CD4-positive, alpha-beta memory T cell (primary cell): ENCODE data around the gene PPDPF. TPM values are rescaled to one million over a fixed set of nuclear protein-coding genes. Genes with fewer than 3 reads are reported as not detected.

Experiments
- CTCF ChIA-PET: fragments of 350-600 bp; sonication (Branson Sonifier 250); formaldehyde crosslinking; loops from one replicate; lab custom pipeline; 2021; ENCODE audit warnings: inconsistent platforms; ENCODE audit not compliant: partially characterized antibody; lab: Charles Lee
- POLR2A ChIA-PET: fragments of 350-600 bp; sonication (Branson Sonifier 250); formaldehyde crosslinking; loops from one replicate; lab custom pipeline; 2021; ENCODE audit not compliant: partially characterized antibody; lab: Charles Lee
- DNase-seq, 5 donors: peaks; one replicate each; pipeline versions ENCODE4 v3.0.0 to v3.0.0-alpha.2; 2020 to 2022; ENCODE audit warnings: mixed read lengths in 1 of 5
- H3K27ac ChIP-seq: one replicate; pipeline ENCODE4 v1.7.0; 2013; ENCODE audit warnings: low read depth, low read length
- H3K27me3 ChIP-seq: 2 replicates; pipeline ENCODE4 v1.7.0; 2013; ENCODE audit warnings: mild to moderate bottlenecking, low read length, moderate library complexity; ENCODE audit not compliant: insufficient read depth
- H3K36me3 ChIP-seq: 2 replicates; pipeline ENCODE4 v1.7.0; 2013; ENCODE audit warnings: mild to moderate bottlenecking, low read length, moderate library complexity; ENCODE audit not compliant: insufficient read depth
- H3K4me1 ChIP-seq: 2 replicates; pipeline ENCODE4 v1.7.0; 2013; ENCODE audit warnings: mild to moderate bottlenecking, low read length, moderate library complexity; ENCODE audit not compliant: insufficient read depth
- H3K4me3 ChIP-seq, 2 donors: one replicate each; pipeline ENCODE4 v1.7.0; 2013; ENCODE audit warnings: low read length in 2 of 2, mild to moderate bottlenecking in 1 of 2
- H3K9me3 ChIP-seq, 2 donors: one replicate each; pipeline ENCODE4 v1.7.0; 2013; ENCODE audit warnings: low read length in 2 of 2, control low read depth in 1 of 2; ENCODE audit not compliant: control insufficient read depth in 1 of 2
- H3K27ac Mint-ChIP-seq, 7 donors: one replicate each; pipeline ENCODE4 v1.8.0; 2020 to 2021; ENCODE audit warnings: mixed read lengths in 7 of 7, mild to moderate bottlenecking in 6 of 7, inconsistent platforms in 3 of 7, moderate library complexity in 3 of 7
- H3K27me3 Mint-ChIP-seq, 2 donors: one replicate each; pipeline ENCODE4 v1.8.0; 2020 to 2021; ENCODE audit warnings: mixed read lengths in 2 of 2
- H3K36me3 Mint-ChIP-seq, 2 donors: one replicate each; pipeline ENCODE4 v1.8.0; 2020 to 2021; ENCODE audit warnings: mixed read lengths in 2 of 2, inconsistent platforms in 1 of 2, mild to moderate bottlenecking in 1 of 2
- H3K4me1 Mint-ChIP-seq, 4 donors: one replicate each; pipeline ENCODE4 v1.8.0; 2020 to 2021; ENCODE audit warnings: mixed read lengths in 4 of 4, mild to moderate bottlenecking in 1 of 4
- H3K4me3 Mint-ChIP-seq, 8 donors: one replicate each; pipeline ENCODE4 v1.8.0; 2020 to 2021; ENCODE audit warnings: mixed read lengths in 8 of 8, mild to moderate bottlenecking in 7 of 8, moderate library complexity in 6 of 8, inconsistent platforms in 3 of 8
- H3K9me3 Mint-ChIP-seq, 8 donors: one replicate each; pipeline ENCODE4 v1.8.0; 2020 to 2021; ENCODE audit warnings: mixed read lengths in 8 of 8, mild to moderate bottlenecking in 5 of 8, inconsistent platforms in 3 of 8, moderate library complexity in 1 of 8
- intact Hi-C: fragments of 100-400 bp; cut with micrococcal nuclease; formaldehyde crosslinking; loops from one replicate; pipeline ENCODE4 v1.15.1; 2023
- polyA plus RNA-seq, 2 donors: library from polyadenylated mRNA; unstranded; fragments of 300-500 nt; fragmentation: Illumina TruSeq; gene quantifications; one replicate each; pipeline ENCODE4 v1.2.3, GENCODE V29; 2021
- total RNA-seq, 2 experiments: library from RNA; stranded (reverse); gene quantifications; one replicate each; pipeline ENCODE4 v1.2.3, GENCODE V29; 2021

Gene PPDPF
- total and polyA plus RNA-seq, 4 experiments from 2014 or later, result 29.4 to 229 (median 180) TPM

GRCh38 chr20:63546256-63546955 is 25.8 kb downstream of the PPDPF start:
- Histone ChIP-seq H3K27ac (no peak overlapping the region), H3K4me1 (peaks cover 5% of the 10 kb centered on the region), H3K4me3 (no peak overlapping the region), H3K27me3 (no peaks in the 10 kb centered on the region), H3K36me3 (no peaks in the 10 kb centered on the region), H3K9me3 (no peaks in the 10 kb centered on the region)
- intact Hi-C loops, result no loop called here
- ChIA-PET POLR2A (no interaction called here), CTCF (interaction anchor here (0.9 kb wide), 1 partner anchor 9 kb away, joined by 3 read pairs; the partner anchor contains the start of gene PTK6)
- Mint-ChIP-seq H3K4me3 (no peak overlapping the region), H3K4me1 (peaks cover 3 to 14% (median 6%) of the 10 kb centered on the region in 4 donors), H3K36me3 (no peaks in the 10 kb centered on the region), H3K27ac (no peak overlapping the region), H3K27me3 (peaks cover 2 to 4% of the 10 kb centered on the region in 2 donors), H3K9me3 (no peaks in the 10 kb centered on the region)
- no peak for DNase-seq

- Histone ChIP-seq H3K27ac (no peak overlapping the region), H3K4me1 (peaks cover 8% of the 10 kb centered on the region), H3K4me3 (no peak overlapping the region), H3K27me3 (no peaks in the 10 kb centered on the region), H3K9me3 (no peaks in the 10 kb centered on the region), H3K36me3 (no peaks in the 10 kb centered on the region)
- DNase-seq, result no peak
- Mint-ChIP-seq H3K36me3 (no peaks in the 10 kb centered on the region), H3K27me3 (peaks cover 2 to 4% of the 10 kb centered on the region in 2 donors), H3K4me3 (no peak overlapping the region), H3K9me3 (no peaks in the 10 kb centered on the region), H3K4me1 (peaks cover 3 to 15% (median 8%) of the 10 kb centered on the region in 4 donors), H3K27ac (no peak overlapping the region)
- POLR2A ChIA-PET, result no interaction called here
- intact Hi-C loops, result no loop called here
- CTCF ChIA-PET, result interaction anchor here (0.9 kb wide), 1 partner anchor 10 kb away, joined by 3 read pairs; the partner anchor contains the start of gene PTK6
Measured at GRCh38 chr20:63546956-63547724, 26.6 kb downstream of the PPDPF start.

DNA sequence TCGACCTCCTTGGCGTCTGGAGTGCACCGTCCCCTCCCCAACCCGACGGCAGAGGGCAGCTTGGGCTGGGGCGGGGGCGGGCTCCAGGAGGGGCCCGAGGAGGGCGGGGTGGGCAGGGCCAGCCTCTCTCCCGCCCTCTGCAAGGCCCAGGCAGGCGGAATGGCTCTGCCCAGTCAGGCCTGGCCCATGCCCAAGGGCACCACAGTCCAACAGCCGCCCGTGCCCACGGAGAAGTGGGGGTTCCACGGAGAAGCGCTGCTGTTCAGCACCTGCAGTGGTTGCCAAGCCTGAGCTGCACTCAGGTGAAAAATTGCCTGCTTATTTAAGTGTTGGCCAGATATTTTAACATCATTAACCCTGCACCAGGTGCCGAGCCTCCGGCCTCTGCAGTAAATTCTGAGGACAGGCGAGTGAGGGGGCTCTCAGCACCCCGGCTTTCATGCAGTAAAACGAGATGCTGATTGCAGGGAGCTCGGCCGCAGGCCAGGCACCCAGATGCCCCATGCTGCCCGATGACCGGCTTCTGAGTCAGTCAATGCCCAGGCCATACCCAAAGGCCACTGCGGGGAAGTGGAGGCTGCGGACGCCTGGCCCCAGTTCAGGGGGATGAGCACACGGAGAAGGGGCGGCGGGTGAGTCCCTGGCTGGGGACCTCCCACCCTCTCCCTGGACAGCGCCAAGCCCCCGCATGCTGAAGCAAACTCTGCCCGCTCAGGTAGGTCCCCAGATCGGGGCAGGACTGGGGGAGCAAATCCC is 27.3 kb downstream of the PPDPF start, which contains the start of gene SRMS:
Gene SRMS (minus strand): TSS at position 25 of the 756 bp plus-strand sequence. CDS start 286 bp downstream, outside the sequence.
- DNase-seq, result no peak
- H3K27ac ChIP-seq, result no peak within 1 kb of the TSS
- H3K36me3 ChIP-seq, result no peaks in the 10 kb centered on the region
- Mint-ChIP-seq H3K9me3 (no peaks in the 10 kb centered on the region), H3K4me1 (peaks cover 8 to 23% (median 14%) of the 10 kb centered on the region in 4 donors), H3K27ac (peak within 1 kb of the TSS in 1 of 7 donors; percentile 23), H3K4me3 (no peak within 1 kb of the TSS), H3K27me3 (peaks cover 2 to 8% of the 10 kb centered on the region in 2 donors), H3K36me3 (no peaks in the 10 kb centered on the region)
- no peaks in the 10 kb centered on the region for H3K27me3 ChIP-seq
- peaks cover 12% of the 10 kb centered on the region for H3K4me1 ChIP-seq
- no peaks in the 10 kb centered on the region for H3K9me3 ChIP-seq
- CTCF ChIA-PET, result no interaction called here
- POLR2A ChIA-PET, result no interaction called here
- intact Hi-C loops, result no loop called here
- no peak within 1 kb of the TSS for H3K4me3 ChIP-seq

- DNase-seq, result no peak
- peaks cover 8 to 29% (median 17%) of the 10 kb centered on the region in 4 donors for H3K4me1 Mint-ChIP-seq
- no peak overlapping the region for H3K4me3 Mint-ChIP-seq
- no peaks in the 10 kb centered on the region for H3K36me3 Mint-ChIP-seq
- H3K4me3 ChIP-seq, result no peak overlapping the region
- peaks cover 16% of the 10 kb centered on the region for H3K4me1 ChIP-seq
- no peaks in the 10 kb centered on the region for H3K36me3 ChIP-seq
- no peak overlapping the region for H3K27ac ChIP-seq
- ChIA-PET POLR2A (no interaction called here), CTCF (no interaction called here)
- no peaks in the 10 kb centered on the region for H3K27me3 ChIP-seq
- H3K27ac Mint-ChIP-seq, result peak overlapping the region in 1 of 7 donors; percentile 23
- intact Hi-C loops, result no loop called here
- no peaks in the 10 kb centered on the region for H3K9me3 ChIP-seq
- H3K27me3 Mint-ChIP-seq, result peaks cover 2 to 8% of the 10 kb centered on the region in 2 donors
- no peaks in the 10 kb centered on the region for H3K9me3 Mint-ChIP-seq
Measured at GRCh38 chr20:63548542-63548941, 28.0 kb downstream of the PPDPF start.

- H3K36me3 Mint-ChIP-seq, result no peaks in the 10 kb centered on the region
- no peaks in the 10 kb centered on the region for H3K9me3 Mint-ChIP-seq
- H3K4me3 Mint-ChIP-seq, result no peak overlapping the region
- H3K4me1 Mint-ChIP-seq, result peaks cover 5 to 24% (median 14%) of the 10 kb centered on the region in 4 donors
- ChIA-PET CTCF (interaction anchor here (4.7 kb wide), 1 partner anchor 11 kb away, joined by 33 read pairs; the partner anchor contains the start of gene PTK6), POLR2A (no interaction called here)
- H3K27me3 Mint-ChIP-seq, result peaks cover 0 to 6% of the 10 kb centered on the region in 2 donors
- no peak overlapping the region for H3K4me3 ChIP-seq
- H3K36me3 ChIP-seq, result no peaks in the 10 kb centered on the region
- H3K27ac ChIP-seq, result no peak overlapping the region
- H3K27ac Mint-ChIP-seq, result no peak overlapping the region
- no peak for DNase-seq
- peaks cover 16% of the 10 kb centered on the region for H3K4me1 ChIP-seq
- no peaks in the 10 kb centered on the region for H3K27me3 ChIP-seq
- intact Hi-C loops, result no loop called here
- no peaks in the 10 kb centered on the region for H3K9me3 ChIP-seq
Measured at GRCh38 chr20:63549019-63549418, 28.5 kb downstream of the PPDPF start.

- no peak for DNase-seq
Measured at GRCh38 chr20:63549679-63550282, 29.2 kb downstream of the PPDPF start.

More at GRCh38 chr20:63549679-63550282, 29.2 kb downstream of the PPDPF start:
- no peaks in the 10 kb centered on the region for H3K36me3 ChIP-seq
- Mint-ChIP-seq H3K4me1 (peaks cover 5 to 26% (median 16%) of the 10 kb centered on the region in 4 donors), H3K4me3 (no peak overlapping the region), H3K27me3 (peaks cover 0 to 6% of the 10 kb centered on the region in 2 donors), H3K36me3 (no peaks in the 10 kb centered on the region), H3K27ac (peak overlapping the region in 1 of 7 donors; percentile 24), H3K9me3 (no peaks in the 10 kb centered on the region)
- ChIA-PET CTCF (interaction anchor here (4.7 kb wide), 1 partner anchor 12 kb away, joined by 33 read pairs; the partner anchor contains the start of gene PTK6), POLR2A (interaction anchor here (1.8 kb wide), 1 partner anchor 12 kb away, joined by 7 read pairs; the partner anchor contains the start of gene PTK6)
- no peaks in the 10 kb centered on the region for H3K9me3 ChIP-seq
- H3K4me1 ChIP-seq, result peaks cover 22% of the 10 kb centered on the region
- H3K27ac ChIP-seq, result no peak overlapping the region
- intact Hi-C loops, result loop anchor here (5.0 kb wide), 1 partner anchor 78 kb away; the partner anchor contains the start of gene GMEB2
- no peaks in the 10 kb centered on the region for H3K27me3 ChIP-seq
- H3K4me3 ChIP-seq, result no peak overlapping the region
